GM12878 (cell line): Measurements from ENCODE around the gene ANO6. TPM values are rescaled to one million over a fixed set of nuclear protein-coding genes. Genes with fewer than 3 reads are reported as not detected.

Experiments used
- ATAC-seq: fragments of 200-7000 bp; cut with Tn5 transposase; 3 replicates; pipeline ENCODE4 v1.9.1; 2020; ENCODE audit warnings: mild to moderate bottlenecking, moderate library complexity
- BruUV-seq: library from RNA; stranded (reverse); fragments of 400-500 nt; replicated peaks from 2 replicates; lab custom pipeline; 2021; lab: Mats Ljungman, UMichigan
- CTCF ChIA-PET: fragments of 300-600 bp; sonication (Branson Sonifier 250); formaldehyde crosslinking; extraction: SDS; loops from one replicate; lab custom pipeline; 2021; ENCODE audit warnings: inconsistent platforms; lab: Yijun Ruan, JAX
- POLR2A ChIA-PET: fragments of 350-600 bp; formaldehyde crosslinking; extraction: SDS; loops from one replicate; lab custom pipeline; 2021; ENCODE audit warnings: inconsistent platforms; lab: Charles Lee
- RAD21 ChIA-PET: fragments of 300-600 bp; sonication (Branson Sonifier 250); formaldehyde crosslinking; loops from one replicate; lab custom pipeline; 2023; ENCODE audit warnings: antibody characterized with exemption; ENCODE audit not compliant: unreplicated experiment; lab: Charles Lee
- SMC1A ChIA-PET: fragments of 300-600 bp; sonication (Branson Sonifier 250); formaldehyde crosslinking; loops from one replicate; lab custom pipeline; 2023; ENCODE audit not compliant: unreplicated experiment, uncharacterized antibody; lab: Charles Lee
- DNase-seq: peaks from one replicate; pipeline ENCODE4 v3.0.0-alpha.2; 2011; ENCODE audit warnings: low read depth, low spot score
- FAIRE-seq: peaks from 3 replicates; lab custom pipeline; 2011; peaks lifted over from hg19 to GRCh38; lab: Jason Lieb, UNC
- H2AFZ ChIP-seq: 2 replicates; pipeline ENCODE4 v1.6.0; 2011; ENCODE audit warnings: low read depth, low read length, control low read depth; ENCODE audit not compliant: control insufficient read depth
- H3K27ac ChIP-seq: 2 replicates; pipeline ENCODE4 v1.5.1; 2011; ENCODE audit warnings: control low read depth; ENCODE audit not compliant: control insufficient read depth, insufficient read depth
- H3K27me3 ChIP-seq, 2 experiments: replicated peaks in 1 of 2; 2 replicates each; pipeline versions ENCODE4 v1.6.0 to v1.6.1; 2011; ENCODE audit warnings: low read length in 1 of 2; ENCODE audit not compliant: control insufficient read depth in 2 of 2, insufficient read depth in 2 of 2
- H3K36me3 ChIP-seq, 2 experiments: 2 replicates each; pipeline ENCODE4 v1.5.1; 2011; ENCODE audit warnings: low read length in 1 of 2; ENCODE audit not compliant: control insufficient read depth in 2 of 2, insufficient read depth in 2 of 2
- H3K4me1 ChIP-seq: 2 replicates; pipeline ENCODE4 v1.6.1; 2011; ENCODE audit warnings: mild to moderate bottlenecking, low read length, moderate library complexity, mixed read lengths; ENCODE audit not compliant: control insufficient read depth, insufficient read depth
- H3K4me2 ChIP-seq: 2 replicates; pipeline ENCODE4 v1.6.0; 2011; ENCODE audit warnings: control low read depth; ENCODE audit not compliant: control insufficient read depth, insufficient read depth
- H3K4me3 ChIP-seq: fragments of 200-600 bp; sonication (generic); 2 replicates; pipeline ENCODE4 v1.5.1; 2016
- H3K79me2 ChIP-seq: 2 replicates; pipeline ENCODE4 v1.6.0; 2011; ENCODE audit warnings: low read length; ENCODE audit not compliant: control insufficient read depth, insufficient read depth
- H3K9ac ChIP-seq: 2 replicates; pipeline ENCODE4 v1.8.0; 2011; ENCODE audit warnings: low read length, control low read depth, mixed read lengths; ENCODE audit not compliant: control insufficient read depth, insufficient read depth
- H3K9me3 ChIP-seq: replicated peaks from 3 replicates; pipeline ENCODE4 v1.5.1; 2011; ENCODE audit warnings: mild to moderate bottlenecking, low read length; ENCODE audit not compliant: control insufficient read depth, insufficient read depth
- H4K20me1 ChIP-seq: 2 replicates; pipeline ENCODE4 v1.6.0; 2011; ENCODE audit not compliant: control insufficient read depth, insufficient read depth
- BCL3 ChIP-seq: IDR thresholded peaks from 2 replicates; pipeline ENCODE4 v1.6.1; 2011; ENCODE audit warnings: borderline replicate concordance, low read depth, mild to moderate bottlenecking, moderate library complexity, low read length; ENCODE audit not compliant: insufficient read depth, poor library complexity, severe bottlenecking
- EGR1 ChIP-seq, 2 experiments: IDR thresholded peaks; 1 replicate in 1 of 2; 2 replicates in 1 of 2; pipeline ENCODE4 v1.6.1; 2011 to 2012; ENCODE audit warnings: low read depth in 2 of 2, low read length in 2 of 2, borderline replicate concordance in 1 of 2, mild to moderate bottlenecking in 1 of 2, moderate library complexity in 1 of 2
- GABPA ChIP-seq: IDR thresholded peaks from 2 replicates; pipeline ENCODE4 v1.6.1; 2014; ENCODE audit warnings: antibody characterized with exemption, low read depth, mild to moderate bottlenecking, inconsistent platforms
- MEF2B ChIP-seq: fragments of 450-650 bp; IDR thresholded peaks from 2 replicates; pipeline ENCODE4 v1.6.1; 2018; ENCODE audit warnings: mild to moderate bottlenecking, moderate library complexity; ENCODE audit not compliant: partially characterized antibody, poor library complexity, severe bottlenecking
- MYC ChIP-seq: IDR thresholded peaks from 2 replicates; pipeline ENCODE4 v1.6.1; 2011; ENCODE audit warnings: mild to moderate bottlenecking, low read length, moderate library complexity, inconsistent platforms; ENCODE audit not compliant: insufficient read depth, insufficient replicate concordance, insufficient read length, severe bottlenecking
- PAX5 ChIP-seq: IDR thresholded peaks from 2 replicates; pipeline ENCODE4 v1.6.1; 2011; ENCODE audit warnings: low read depth, low read length, borderline replicate concordance
- PAX8 ChIP-seq: fragments of 450-650 bp; IDR thresholded peaks from 2 replicates; pipeline ENCODE4 v1.6.1; 2017; ENCODE audit warnings: mild to moderate bottlenecking, moderate library complexity
- PBX3 ChIP-seq: IDR thresholded peaks from 2 replicates; pipeline ENCODE4 v1.6.1; 2011; ENCODE audit warnings: mild to moderate bottlenecking, low read depth, low read length, moderate library complexity; ENCODE audit not compliant: insufficient replicate concordance
- PRDM15 ChIP-seq: fragments of 450-650 bp; formaldehyde crosslinking; IDR thresholded peaks from 2 replicates; pipeline ENCODE4 v1.4.0; 2020; ENCODE audit warnings: mild to moderate bottlenecking, moderate library complexity
- RELA ChIP-seq: fragments of 450-650 bp; IDR thresholded peaks from 2 replicates; pipeline ENCODE4 v1.8.0; 2014; ENCODE audit warnings: borderline replicate concordance; ENCODE audit not compliant: partially characterized antibody
- TAF1 ChIP-seq: IDR thresholded peaks from 2 replicates; pipeline ENCODE4 v1.6.1; 2011; ENCODE audit warnings: mild to moderate bottlenecking, low read depth, low read length, borderline replicate concordance
- ZBTB40 ChIP-seq: fragments of 450-650 bp; IDR thresholded peaks from 2 replicates; pipeline ENCODE4 v1.6.1; 2016; ENCODE audit warnings: mild to moderate bottlenecking, moderate library complexity, borderline replicate concordance
- WGBS: methylation state at CpG from one replicate; pipeline ENCODE4 v1.1.6; 2016; ENCODE audit warnings: low lambda C conversion rate; ENCODE audit not compliant: insufficient replicate concordance, insufficient coverage; ENCODE audit errors: missing lambda C conversion rate; 5-methylcytosine and 5-hydroxymethylcytosine counted together
- in situ Hi-C: fragments of 300-500 bp; cut with MboI; formaldehyde crosslinking; loops from 9 replicates; pipeline ENCODE4 v1.14.3; 2018; ENCODE audit warnings: mixed read lengths
- intact Hi-C: fragments of 100-400 bp; cut with micrococcal nuclease; formaldehyde crosslinking; loops from one replicate; pipeline ENCODE4 v1.14.2; 2022; ENCODE audit not compliant: unreplicated experiment
- polyA plus RNA-seq, 11 experiments: library from polyadenylated mRNA; depleted of rRNA in 4 of 11; unstranded in 6 of 11; stranded (reverse) in 5 of 11; fragments of >200 nt; fragmentation: Nextera tagmentation in 4 of 11; fragmentation: Illumina TruSeq in 1 of 11; extraction: Ambion mirVana in 4 of 11; extraction: Trizol in 1 of 11; gene quantifications; 1 replicate in 1 of 11; 2 replicates in 10 of 11; pipeline versions ENCODE4 v1.2.1 to v1.2.3, GENCODE V29; 2011 to 2016; ENCODE audit warnings: inconsistent platforms in 2 of 11, missing spikeins in 2 of 11, low read depth in 1 of 11
- total RNA-seq, 4 experiments: library from RNA; depleted of rRNA in 3 of 4; stranded (reverse); fragments of >200 nt in 3 of 4; fragmentation: Illumina TruSeq in 1 of 4; extraction: Trizol in 1 of 4; gene quantifications; 2 replicates each; pipeline versions ENCODE4 v1.2.1 to v1.2.3, GENCODE V29; 2013 to 2021

The ANO6 gene
- total and polyA plus RNA-seq, 10 of the 15 experiments (the other 5 are each of a cell fraction or from before 2014, with no cell fraction given) = 4.6 to 30.3 (median 26.0) TPM

GRCh38 chr12:45409966-45410365 lies 194.1 kb downstream of the ANO6 start:
- intact Hi-C loops = no loop called here
- in situ Hi-C loops = no loop called here
- Histone ChIP-seq H4K20me1 (peaks cover 2% of the 10 kb centered on the region; the same call in 1 of the 2 replicates), H3K4me2 (no peak overlapping the region), H3K4me1 (no peaks in the 10 kb centered on the region), H3K36me3 (peaks cover 6 to 11% of the 10 kb centered on the region in 2 experiments; a peak in 3 of 4 replicates), H2AFZ (no peak overlapping the region), H3K27me3 (no peaks in the 10 kb centered on the region), H3K79me2 (no peaks in the 10 kb centered on the region), H3K9ac (no peak overlapping the region), H3K27ac (no peak overlapping the region), H3K9me3 (no peaks in the 10 kb centered on the region), H3K4me3 (no peak overlapping the region)
- no peak for ATAC-seq
- BruUV-seq = no TSS peak
- CTCF ChIA-PET = no interaction called here
- no peak for FAIRE-seq
- SMC1A ChIA-PET = interaction anchor here (1.1 to 1.8 kb wide), 3 partner anchors 10 to 240 kb away, joined by 3 to 5 read pairs (median 3); no protein-coding TSS in a partner anchor
- 33% methylated on average over 7 of the region's 7 CpGs for WGBS
- RAD21 ChIA-PET = no interaction called here
- POLR2A ChIA-PET = no interaction called here
- DNase-seq = no peak
- TF ChIP-seq TAF1 (no peak), GABPA (no peak), PAX8 (no peak), PRDM15 (no peak), MEF2B (no peak), BCL3 (no peak), MYC (no peak), RELA (no peak), ZBTB40 (no peak), PBX3 (no peak), EGR1 (IDR thresholded peaks at IDR 0.05; ENCODE audit: borderline replicate concordance in 1 of 2, low read depth in 2 of 2, low read length in 2 of 2) (no peak), PAX5 (no peak)
